SK-N-SH treated with all-trans-retinoic acid at 6 μM for 48 hours (cell line): Measurements from ENCODE around the gene QRICH1.

Source experiments
- ATAC-seq: fragments of 200-7000 bp; cut with Tn5 transposase; 3 replicates; pipeline ENCODE4 v1.9.1; 2020; ENCODE audit warnings: mild to moderate bottlenecking, moderate library complexity
- ARNTL ChIP-seq: fragments of 450-650 bp; formaldehyde crosslinking; IDR thresholded peaks from 2 replicates; pipeline ENCODE4 v1.5.0; 2020; ENCODE audit warnings: low read depth, mild to moderate bottlenecking, moderate library complexity, borderline replicate concordance
- BACH2 ChIP-seq: fragments of 250-450 bp; sonication (Bioruptor Pico); IDR thresholded peaks from 2 replicates; pipeline ENCODE4 v1.9.0; 2021; ENCODE audit warnings: mild to moderate bottlenecking, borderline replicate concordance
- CSDC2 ChIP-seq: fragments of 250-450 bp; sonication (Bioruptor Pico); IDR thresholded peaks from 2 replicates; pipeline ENCODE4 v1.5.0; 2020; ENCODE audit warnings: mild to moderate bottlenecking, moderate library complexity
- GLIS3 ChIP-seq: fragments of 250-450 bp; sonication (Bioruptor Pico); IDR thresholded peaks from 2 replicates; pipeline ENCODE4 v1.5.0; 2020; ENCODE audit warnings: mild to moderate bottlenecking, moderate library complexity
- ISL1 ChIP-seq: fragments of 250-450 bp; sonication (Bioruptor Pico); IDR thresholded peaks from 2 replicates; pipeline ENCODE4 v2.1.2; 2022; ENCODE audit warnings: mild to moderate bottlenecking, moderate library complexity
- OSR1 ChIP-seq: fragments of 250-450 bp; sonication (Bioruptor Pico); IDR thresholded peaks from 2 replicates; pipeline ENCODE4 v1.8.0; 2022; ENCODE audit warnings: moderate library complexity, mild to moderate bottlenecking, inconsistent platforms
- PPARA ChIP-seq: fragments of 250-450 bp; sonication (Bioruptor Pico); IDR thresholded peaks from 2 replicates; pipeline ENCODE4 v1.5.0; 2020; ENCODE audit warnings: mild to moderate bottlenecking, borderline replicate concordance
- RARB ChIP-seq: fragments of 250-450 bp; sonication (Bioruptor Pico); IDR thresholded peaks from 2 replicates; pipeline ENCODE4 v1.8.0; 2021; ENCODE audit warnings: mild to moderate bottlenecking, moderate library complexity
- SNAI2 ChIP-seq: fragments of 250-450 bp; sonication (Bioruptor Pico); IDR thresholded peaks from 2 replicates; pipeline ENCODE4 v1.5.0; 2020; ENCODE audit warnings: mild to moderate bottlenecking, moderate library complexity
- TOX ChIP-seq: fragments of 250-450 bp; sonication (Bioruptor Pico); IDR thresholded peaks from 2 replicates; pipeline ENCODE4 v1.8.0; 2021; ENCODE audit warnings: mild to moderate bottlenecking, moderate library complexity, borderline replicate concordance
- ZC3H10 ChIP-seq: fragments of 250-450 bp; sonication (Bioruptor Pico); IDR thresholded peaks from 2 replicates; pipeline ENCODE4 v1.5.1; 2021; ENCODE audit warnings: mild to moderate bottlenecking, moderate library complexity
- ZFP3 ChIP-seq: fragments of 250-450 bp; sonication (Bioruptor Pico); IDR thresholded peaks from 2 replicates; pipeline ENCODE4 v1.5.0; 2020; ENCODE audit warnings: mild to moderate bottlenecking, moderate library complexity
- ZFP30 ChIP-seq: fragments of 450-650 bp; formaldehyde crosslinking; IDR thresholded peaks from 2 replicates; pipeline ENCODE4 v1.5.0; 2022; ENCODE audit warnings: mild to moderate bottlenecking, moderate library complexity
- ZNF565 ChIP-seq: fragments of 450-650 bp; formaldehyde crosslinking; conservative IDR thresholded peaks from 2 replicates; pipeline ENCODE4 v1.5.0; 2020; ENCODE audit warnings: low read depth, mild to moderate bottlenecking, moderate library complexity
- ZNF70 ChIP-seq: fragments of 450-650 bp; formaldehyde crosslinking; IDR thresholded peaks from 2 replicates; pipeline ENCODE4 v1.5.0; 2020; ENCODE audit warnings: mild to moderate bottlenecking, moderate library complexity
- ZNF8 ChIP-seq: fragments of 450-650 bp; formaldehyde crosslinking; IDR thresholded peaks from 2 replicates; pipeline ENCODE4 v1.5.0; 2020; ENCODE audit warnings: mild to moderate bottlenecking, moderate library complexity
- TF ChIP-seq, protein P1 (sequence below): fragments of 250-450 bp; sonication (Bioruptor Pico); IDR thresholded peaks from 2 replicates; pipeline ENCODE4 v1.5.1; 2020; ENCODE audit warnings: low read depth, mild to moderate bottlenecking, moderate library complexity
- TF ChIP-seq, protein P2 (sequence below): fragments of 250-450 bp; sonication (Bioruptor Pico); IDR thresholded peaks from 2 replicates; pipeline ENCODE4 v1.8.0; 2020; ENCODE audit warnings: mild to moderate bottlenecking, moderate library complexity, borderline replicate concordance
- TF ChIP-seq, protein P3 (sequence below): fragments of 250-450 bp; sonication (Bioruptor Pico); IDR thresholded peaks from 2 replicates; pipeline ENCODE4 v1.8.0; 2021; ENCODE audit warnings: low read depth, mild to moderate bottlenecking, moderate library complexity, borderline replicate concordance
- TF ChIP-seq, protein P4 (sequence below): fragments of 250-450 bp; sonication (Bioruptor Pico); IDR thresholded peaks from 2 replicates; pipeline ENCODE4 v1.5.1; 2021; ENCODE audit warnings: mild to moderate bottlenecking, moderate library complexity

Gene QRICH1, protein sequence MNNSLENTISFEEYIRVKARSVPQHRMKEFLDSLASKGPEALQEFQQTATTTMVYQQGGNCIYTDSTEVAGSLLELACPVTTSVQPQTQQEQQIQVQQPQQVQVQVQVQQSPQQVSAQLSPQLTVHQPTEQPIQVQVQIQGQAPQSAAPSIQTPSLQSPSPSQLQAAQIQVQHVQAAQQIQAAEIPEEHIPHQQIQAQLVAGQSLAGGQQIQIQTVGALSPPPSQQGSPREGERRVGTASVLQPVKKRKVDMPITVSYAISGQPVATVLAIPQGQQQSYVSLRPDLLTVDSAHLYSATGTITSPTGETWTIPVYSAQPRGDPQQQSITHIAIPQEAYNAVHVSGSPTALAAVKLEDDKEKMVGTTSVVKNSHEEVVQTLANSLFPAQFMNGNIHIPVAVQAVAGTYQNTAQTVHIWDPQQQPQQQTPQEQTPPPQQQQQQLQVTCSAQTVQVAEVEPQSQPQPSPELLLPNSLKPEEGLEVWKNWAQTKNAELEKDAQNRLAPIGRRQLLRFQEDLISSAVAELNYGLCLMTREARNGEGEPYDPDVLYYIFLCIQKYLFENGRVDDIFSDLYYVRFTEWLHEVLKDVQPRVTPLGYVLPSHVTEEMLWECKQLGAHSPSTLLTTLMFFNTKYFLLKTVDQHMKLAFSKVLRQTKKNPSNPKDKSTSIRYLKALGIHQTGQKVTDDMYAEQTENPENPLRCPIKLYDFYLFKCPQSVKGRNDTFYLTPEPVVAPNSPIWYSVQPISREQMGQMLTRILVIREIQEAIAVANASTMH

DNA sequence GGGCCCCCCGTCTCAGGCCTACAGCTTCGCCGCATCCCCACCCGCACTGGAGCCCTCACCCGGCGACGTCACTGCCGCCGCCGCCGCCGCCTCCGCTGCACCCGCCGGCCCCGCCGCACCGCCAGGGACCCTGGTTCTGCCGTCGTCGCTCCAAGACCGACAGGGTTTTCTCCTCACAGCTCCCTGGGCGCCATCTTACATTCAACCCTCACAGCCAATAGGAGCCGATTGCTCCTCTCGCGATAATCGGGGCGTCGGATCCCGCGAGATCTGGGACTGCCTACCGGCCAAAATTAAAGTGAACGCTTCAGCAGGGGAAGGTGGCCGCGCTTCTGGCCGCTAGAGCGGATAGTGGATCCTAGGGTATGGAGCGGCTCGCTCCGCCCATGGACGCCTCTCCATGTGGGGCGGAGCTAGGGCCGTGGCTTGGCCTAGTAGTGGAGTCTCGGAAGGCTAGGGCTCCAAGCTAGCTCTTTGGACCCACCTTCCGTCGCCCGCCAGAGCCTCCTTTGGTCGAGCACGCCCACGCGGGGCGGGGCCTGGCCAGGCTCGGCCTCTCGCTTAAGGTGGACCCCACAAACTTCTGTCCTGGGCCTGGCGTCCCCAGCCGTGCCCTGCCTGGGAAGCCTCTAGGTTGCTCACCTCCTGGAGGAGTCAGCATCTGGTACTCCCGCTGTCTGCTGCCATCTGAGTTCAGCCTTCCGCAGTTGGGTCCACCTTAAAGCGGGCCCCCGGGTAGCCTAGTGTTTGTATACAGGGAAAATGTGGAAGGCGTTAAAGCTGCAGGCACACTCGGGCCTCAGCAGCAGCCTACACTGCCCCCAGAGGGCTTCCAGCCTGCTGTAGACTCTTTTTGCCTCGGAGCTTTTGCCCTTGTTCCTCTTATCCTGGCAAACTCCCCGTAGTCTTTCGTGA, at the start of gene QRICH1:
TSS of gene QRICH1 (minus strand) at position 219 of the 915 bp plus-strand sequence. CDS start 17,054 bp downstream, outside the sequence.
- peak; percentile 47; the same call in 1 of the 2 replicates for TF ChIP-seq ZNF8 (CRISPR knock-in tag)
- TF ChIP-seq ARNTL (CRISPR knock-in tag) = no peak
- TF ChIP-seq TOX (CRISPR knock-in tag) = no peak
- TF ChIP-seq, protein P1, sequence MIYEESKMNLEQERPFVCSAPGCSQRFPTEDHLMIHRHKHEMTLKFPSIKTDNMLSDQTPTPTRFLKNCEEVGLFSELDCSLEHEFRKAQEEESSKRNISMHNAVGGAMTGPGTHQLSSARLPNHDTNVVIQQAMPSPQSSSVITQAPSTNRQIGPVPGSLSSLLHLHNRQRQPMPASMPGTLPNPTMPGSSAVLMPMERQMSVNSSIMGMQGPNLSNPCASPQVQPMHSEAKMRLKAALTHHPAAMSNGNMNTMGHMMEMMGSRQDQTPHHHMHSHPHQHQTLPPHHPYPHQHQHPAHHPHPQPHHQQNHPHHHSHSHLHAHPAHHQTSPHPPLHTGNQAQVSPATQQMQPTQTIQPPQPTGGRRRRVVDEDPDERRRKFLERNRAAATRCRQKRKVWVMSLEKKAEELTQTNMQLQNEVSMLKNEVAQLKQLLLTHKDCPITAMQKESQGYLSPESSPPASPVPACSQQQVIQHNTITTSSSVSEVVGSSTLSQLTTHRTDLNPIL (CRISPR knock-in tag) = no peak
- no peak for TF ChIP-seq ISL1
- no peak for TF ChIP-seq OSR1 (CRISPR knock-in tag)
- TF ChIP-seq, all 23 proteins: peak for 1

DNA sequence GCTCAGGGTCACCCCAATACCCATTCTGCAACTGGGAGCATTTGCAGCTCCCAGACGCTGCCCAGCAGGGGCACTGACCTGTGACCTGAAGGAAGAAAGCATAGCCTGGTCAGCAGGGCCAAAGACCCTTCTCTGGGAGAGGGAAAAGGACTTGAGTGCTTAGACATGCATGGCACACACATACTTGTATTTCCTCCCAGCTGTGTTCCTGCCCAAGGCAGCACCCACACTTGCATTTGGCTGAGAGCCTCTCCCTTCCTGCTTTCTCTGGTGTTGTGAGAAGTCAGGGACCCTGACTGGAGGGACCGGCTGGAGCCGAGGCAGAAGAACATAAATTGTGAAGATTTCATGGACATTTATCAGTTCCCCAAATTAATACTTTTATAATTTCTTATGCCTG, 46.2 kb upstream of the QRICH1 start:
- no peak for TF ChIP-seq OSR1 (CRISPR knock-in tag)
- TF ChIP-seq ZFP3 (CRISPR knock-in tag) = no peak
- TF ChIP-seq, protein P1 (CRISPR knock-in tag) = no peak
- no peak for TF ChIP-seq ZC3H10
- no peak for TF ChIP-seq ZFP30
- TF ChIP-seq GLIS3 (CRISPR knock-in tag) = no peak
- no peak for TF ChIP-seq ARNTL (CRISPR knock-in tag)
- no peak for TF ChIP-seq ZNF565 (CRISPR knock-in tag)
- TF ChIP-seq BACH2 (CRISPR knock-in tag) = no peak
- TF ChIP-seq, all 23 proteins: peak for 0
- no peak for ATAC-seq

More for the DNA sequence above, at the start of gene QRICH1:
- ATAC-seq = peak; percentile 90

DNA sequence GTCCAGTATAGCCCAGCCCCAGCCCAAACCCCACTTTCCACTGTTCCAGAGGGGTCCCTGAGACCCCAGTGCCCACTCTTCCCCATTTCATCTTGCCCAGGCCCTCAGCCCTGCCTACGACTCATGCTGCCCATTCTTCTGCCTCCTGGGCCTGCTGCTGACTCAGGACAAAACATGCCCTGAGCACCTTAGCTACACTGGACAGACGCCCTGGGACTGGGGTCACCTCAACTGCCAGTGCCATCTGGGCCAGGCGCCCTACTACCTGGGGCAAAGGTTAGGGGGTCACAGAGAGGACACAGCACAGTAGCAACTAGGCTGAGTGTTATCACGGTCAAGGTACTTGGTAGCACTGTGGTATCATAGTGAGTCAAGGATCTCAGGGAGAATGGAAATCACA, 41.6 kb upstream of the QRICH1 start:
- no peak for ATAC-seq
- TF ChIP-seq, protein P2, sequence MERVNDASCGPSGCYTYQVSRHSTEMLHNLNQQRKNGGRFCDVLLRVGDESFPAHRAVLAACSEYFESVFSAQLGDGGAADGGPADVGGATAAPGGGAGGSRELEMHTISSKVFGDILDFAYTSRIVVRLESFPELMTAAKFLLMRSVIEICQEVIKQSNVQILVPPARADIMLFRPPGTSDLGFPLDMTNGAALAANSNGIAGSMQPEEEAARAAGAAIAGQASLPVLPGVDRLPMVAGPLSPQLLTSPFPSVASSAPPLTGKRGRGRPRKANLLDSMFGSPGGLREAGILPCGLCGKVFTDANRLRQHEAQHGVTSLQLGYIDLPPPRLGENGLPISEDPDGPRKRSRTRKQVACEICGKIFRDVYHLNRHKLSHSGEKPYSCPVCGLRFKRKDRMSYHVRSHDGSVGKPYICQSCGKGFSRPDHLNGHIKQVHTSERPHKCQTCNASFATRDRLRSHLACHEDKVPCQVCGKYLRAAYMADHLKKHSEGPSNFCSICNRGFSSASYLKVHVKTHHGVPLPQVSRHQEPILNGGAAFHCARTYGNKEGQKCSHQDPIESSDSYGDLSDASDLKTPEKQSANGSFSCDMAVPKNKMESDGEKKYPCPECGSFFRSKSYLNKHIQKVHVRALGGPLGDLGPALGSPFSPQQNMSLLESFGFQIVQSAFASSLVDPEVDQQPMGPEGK (CRISPR knock-in tag) = no peak
- no peak for TF ChIP-seq CSDC2 (CRISPR knock-in tag)
- no peak for TF ChIP-seq ZNF70 (CRISPR knock-in tag)
- no peak for TF ChIP-seq ZC3H10
- TF ChIP-seq ZNF8 (CRISPR knock-in tag) = no peak
- TF ChIP-seq, protein P3, sequence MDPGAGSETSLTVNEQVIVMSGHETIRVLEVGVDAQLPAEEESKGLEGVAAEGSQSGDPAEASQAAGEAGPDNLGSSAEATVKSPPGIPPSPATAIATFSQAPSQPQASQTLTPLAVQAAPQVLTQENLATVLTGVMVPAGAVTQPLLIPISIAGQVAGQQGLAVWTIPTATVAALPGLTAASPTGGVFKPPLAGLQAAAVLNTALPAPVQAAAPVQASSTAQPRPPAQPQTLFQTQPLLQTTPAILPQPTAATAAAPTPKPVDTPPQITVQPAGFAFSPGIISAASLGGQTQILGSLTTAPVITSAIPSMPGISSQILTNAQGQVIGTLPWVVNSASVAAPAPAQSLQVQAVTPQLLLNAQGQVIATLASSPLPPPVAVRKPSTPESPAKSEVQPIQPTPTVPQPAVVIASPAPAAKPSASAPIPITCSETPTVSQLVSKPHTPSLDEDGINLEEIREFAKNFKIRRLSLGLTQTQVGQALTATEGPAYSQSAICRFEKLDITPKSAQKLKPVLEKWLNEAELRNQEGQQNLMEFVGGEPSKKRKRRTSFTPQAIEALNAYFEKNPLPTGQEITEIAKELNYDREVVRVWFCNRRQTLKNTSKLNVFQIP (CRISPR knock-in tag) = no peak
- no peak for TF ChIP-seq OSR1 (CRISPR knock-in tag)
- no peak for TF ChIP-seq PPARA
- TF ChIP-seq TOX (CRISPR knock-in tag) = no peak
- no peak for TF ChIP-seq ISL1
- TF ChIP-seq SNAI2 (CRISPR knock-in tag) = no peak
- TF ChIP-seq, protein P4, sequence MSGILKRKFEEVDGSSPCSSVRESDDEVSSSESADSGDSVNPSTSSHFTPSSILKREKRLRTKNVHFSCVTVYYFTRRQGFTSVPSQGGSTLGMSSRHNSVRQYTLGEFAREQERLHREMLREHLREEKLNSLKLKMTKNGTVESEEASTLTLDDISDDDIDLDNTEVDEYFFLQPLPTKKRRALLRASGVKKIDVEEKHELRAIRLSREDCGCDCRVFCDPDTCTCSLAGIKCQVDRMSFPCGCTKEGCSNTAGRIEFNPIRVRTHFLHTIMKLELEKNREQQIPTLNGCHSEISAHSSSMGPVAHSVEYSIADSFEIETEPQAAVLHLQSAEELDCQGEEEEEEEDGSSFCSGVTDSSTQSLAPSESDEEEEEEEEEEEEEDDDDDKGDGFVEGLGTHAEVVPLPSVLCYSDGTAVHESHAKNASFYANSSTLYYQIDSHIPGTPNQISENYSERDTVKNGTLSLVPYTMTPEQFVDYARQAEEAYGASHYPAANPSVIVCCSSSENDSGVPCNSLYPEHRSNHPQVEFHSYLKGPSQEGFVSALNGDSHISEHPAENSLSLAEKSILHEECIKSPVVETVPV = no peak
- TF ChIP-seq ZNF565 (CRISPR knock-in tag) = no peak
- TF ChIP-seq ZFP30 = no peak
- TF ChIP-seq, protein P1 (CRISPR knock-in tag) = no peak
- no peak for TF ChIP-seq RARB (CRISPR knock-in tag)
- TF ChIP-seq ZFP3 (CRISPR knock-in tag) = no peak
- TF ChIP-seq, all 23 proteins: peak for 0
